K562 (cell line): ENCODE data around the gene GRIK2. TPM values are rescaled to one million over a fixed set of nuclear protein-coding genes. Genes with fewer than 3 reads are reported as not detected.

Experiments used
- ATAC-seq: fragments of 200-7000 bp; cut with Tn5 transposase; 3 replicates; pipeline ENCODE4 v1.9.1; 2020; ENCODE audit warnings: moderate library complexity
- BruUV-seq: library from RNA; stranded (reverse); fragments of 400-500 nt; replicated peaks from 2 replicates; lab custom pipeline; 2021; lab: Mats Ljungman, UMichigan
- CTCF ChIA-PET: fragments of 300-600 bp; formaldehyde crosslinking; extraction: SDS; loops from one replicate; lab custom pipeline; 2021; ENCODE audit warnings: low intra/inter-chr PET ratio; lab: Yijun Ruan, JAX
- POLR2A ChIA-PET: fragments of 300-600, 350-650 bp; sonication (Branson Sonifier 250); formaldehyde crosslinking; extraction: SDS; loops from one replicate; lab custom pipeline; 2021; ENCODE audit warnings: antibody characterized with exemption, inconsistent platforms; lab: Yijun Ruan, JAX
- DNase-seq, 4 experiments: peaks; one replicate each; pipeline versions ENCODE4 v3.0.0 to v3.0.0-alpha.2; 2011 to 2018; ENCODE audit warnings: low spot score in 3 of 4, mixed read lengths in 3 of 4; ENCODE audit errors: extremely low read depth in 1 of 4
- FAIRE-seq: peaks from 2 replicates; lab custom pipeline; 2011; peaks lifted over from hg19 to GRCh38; lab: Jason Lieb, UNC
- H2AFZ ChIP-seq: 2 replicates; pipeline ENCODE4 v1.6.0; 2011; ENCODE audit warnings: low read depth, low read length, control low read depth, inconsistent platforms
- H3K27ac ChIP-seq: fragments of 200-600 bp; 3 replicates; pipeline ENCODE4 v1.8.0; 2011; ENCODE audit warnings: low read depth, mild to moderate bottlenecking, control low read depth, inconsistent platforms, low read length, moderate library complexity, mixed read lengths; ENCODE audit errors: extremely low read depth
- H3K27me3 ChIP-seq, 2 experiments: fragments of 300-600 bp in 1 of 2; 2 replicates in 1 of 2; 3 replicates in 1 of 2; pipeline versions ENCODE4 v1.6.0 to v1.8.0; 2011; ENCODE audit warnings: inconsistent platforms in 2 of 2, low read length in 2 of 2, mild to moderate bottlenecking in 1 of 2, mixed read lengths in 1 of 2, moderate library complexity in 1 of 2; ENCODE audit not compliant: control insufficient read depth in 2 of 2, insufficient read depth in 2 of 2
- H3K36me3 ChIP-seq: fragments of 300-600 bp; 3 replicates; pipeline ENCODE4 v1.8.0; 2011; ENCODE audit warnings: mild to moderate bottlenecking, low read length, inconsistent platforms; ENCODE audit not compliant: control insufficient read depth, insufficient read depth
- H3K4me1 ChIP-seq, 2 experiments: fragments of 200-600 bp in 1 of 2; replicated peaks in 1 of 2; 2 replicates in 1 of 2; 3 replicates in 1 of 2; pipeline versions ENCODE4 v1.5.1 to v1.8.0; 2011; ENCODE audit warnings: inconsistent platforms in 2 of 2, low read length in 2 of 2, mild to moderate bottlenecking in 1 of 2, mixed read lengths in 1 of 2, moderate library complexity in 1 of 2; ENCODE audit not compliant: control insufficient read depth in 2 of 2, insufficient read depth in 2 of 2
- H3K4me2 ChIP-seq: 2 replicates; pipeline ENCODE4 v1.6.1; 2011; ENCODE audit warnings: low read length, control low read depth, inconsistent platforms, mixed read lengths; ENCODE audit not compliant: insufficient read depth
- H3K4me3 ChIP-seq: fragments of 200-600 bp; sonication (generic), shearing (Covaris generic); 2 replicates; pipeline ENCODE4 v1.5.1; 2016; ENCODE audit warnings: control low read depth, inconsistent platforms
- H3K79me2 ChIP-seq: fragments of 200-600 bp; 3 replicates; pipeline ENCODE4 v1.8.0; 2011; ENCODE audit warnings: low read length, inconsistent platforms; ENCODE audit not compliant: control insufficient read depth, insufficient read depth
- H3K9ac ChIP-seq, 2 experiments: 2 replicates each; pipeline versions ENCODE4 v1.6.0 to v1.6.1; 2011; ENCODE audit warnings: low read depth in 2 of 2, low read length in 2 of 2, control low read depth in 1 of 2, inconsistent platforms in 1 of 2, mild to moderate bottlenecking in 1 of 2, mixed read lengths in 1 of 2; ENCODE audit not compliant: insufficient read depth in 1 of 2
- H3K9me1 ChIP-seq: one replicate; pipeline ENCODE4 v1.6.0; 2011; ENCODE audit warnings: inconsistent platforms, mild to moderate bottlenecking, low read length, moderate library complexity; ENCODE audit not compliant: control insufficient read depth, insufficient read depth
- H3K9me3 ChIP-seq: replicated peaks from 2 replicates; pipeline ENCODE4 v1.5.1; 2011; ENCODE audit warnings: low read depth, low read length, inconsistent platforms; ENCODE audit not compliant: control insufficient read depth, insufficient read depth
- H4K20me1 ChIP-seq: replicated peaks from 2 replicates; pipeline ENCODE4 v1.6.1; 2011; ENCODE audit warnings: low read length, inconsistent platforms, mixed read lengths; ENCODE audit not compliant: control insufficient read depth, insufficient read depth
- ASH1L ChIP-seq: fragments of 450-650 bp; IDR thresholded peaks from 2 replicates; pipeline ENCODE4 v1.6.1; 2018; ENCODE audit warnings: borderline replicate concordance, mild to moderate bottlenecking, low read depth; ENCODE audit not compliant: partially characterized antibody
- ATF4 ChIP-seq: fragments of 450-650 bp; formaldehyde crosslinking; IDR thresholded peaks from 2 replicates; pipeline ENCODE4 v1.4.0; 2022; ENCODE audit warnings: mild to moderate bottlenecking, moderate library complexity
- ESRRB ChIP-seq: fragments of 250-450 bp; sonication (Bioruptor Pico); IDR thresholded peaks from 2 replicates; pipeline ENCODE4 v1.5.0; 2020; ENCODE audit warnings: mild to moderate bottlenecking, moderate library complexity, borderline replicate concordance
- FOS ChIP-seq: IDR thresholded peaks from 3 replicates; pipeline ENCODE4 v1.6.1; 2011; ENCODE audit not compliant: insufficient read length; ENCODE audit errors: extremely low read depth
- ILK ChIP-seq: fragments of 450-650 bp; IDR thresholded peaks from 2 replicates; pipeline ENCODE4 v1.6.1; 2016; ENCODE audit warnings: missing genetic modification characterization, low read depth, mild to moderate bottlenecking, missing compliant biosample characterization, moderate library complexity, borderline replicate concordance
- JUNB ChIP-seq: fragments of 450-650 bp; formaldehyde crosslinking; conservative IDR thresholded peaks from 2 replicates; pipeline ENCODE4 v1.4.0; 2020; ENCODE audit warnings: mild to moderate bottlenecking
- MGA ChIP-seq: fragments of 450-650 bp; IDR thresholded peaks from 2 replicates; pipeline ENCODE4 v1.6.1; 2016; ENCODE audit warnings: mild to moderate bottlenecking, moderate library complexity
- PHB ChIP-seq: fragments of 250-450 bp; sonication (Bioruptor Pico); IDR thresholded peaks from 2 replicates; pipeline ENCODE4 v1.5.0; 2021
- TCF15 ChIP-seq: fragments of 250-450 bp; sonication (Bioruptor Pico); IDR thresholded peaks from 2 replicates; pipeline ENCODE4 v1.8.0; 2022; ENCODE audit warnings: moderate library complexity, mild to moderate bottlenecking, inconsistent platforms
- ZNF134 ChIP-seq: fragments of 250-450 bp; sonication (Bioruptor Pico); conservative IDR thresholded peaks from 2 replicates; pipeline ENCODE4 v1.4.0; 2020
- ZNF354B ChIP-seq: fragments of 250-450 bp; sonication (Bioruptor Pico); IDR thresholded peaks from 2 replicates; pipeline ENCODE4 v1.4.0; 2020
- in situ Hi-C: fragments of 300-500 bp; cut with MboI; formaldehyde crosslinking; loops from 4 replicates; pipeline ENCODE4 v1.15.0; 2018; ENCODE audit warnings: inconsistent platforms, mixed read lengths
- intact Hi-C: fragments of 100-400 bp; cut with micrococcal nuclease; formaldehyde crosslinking; loops from 2 replicates; pipeline ENCODE4 v1.14.2; 2022
- polyA plus RNA-seq, 8 experiments: library from polyadenylated mRNA; depleted of rRNA in 4 of 8; stranded (reverse) in 5 of 8; unstranded in 3 of 8; fragments of >200 nt; fragmentation: Nextera tagmentation in 2 of 8; fragmentation: Illumina TruSeq in 1 of 8; extraction: Ambion mirVana in 2 of 8; extraction: Trizol in 1 of 8; gene quantifications; 2 replicates each; pipeline versions ENCODE4 v1.2.1 to v1.2.3, GENCODE V29; 2011 to 2014; ENCODE audit warnings: inconsistent platforms in 1 of 8, missing spikeins in 1 of 8
- total RNA-seq, 7 experiments: library from RNA; depleted of rRNA in 6 of 7; stranded (reverse); fragments of >200 nt in 6 of 7; fragmentation: Illumina TruSeq in 2 of 7; extraction: Trizol in 2 of 7; gene quantifications; 2 replicates each; pipeline versions ENCODE4 v1.2.1 to v1.2.3, GENCODE V29; 2011 to 2021; ENCODE audit warnings: low replicate concordance in 1 of 7

Gene GRIK2
- total and polyA plus RNA-seq, 9 of the 15 experiments (the other 6 are each of a cell fraction or from before 2014, with no cell fraction given) = not detected

GRCh38 chr6:101509536-101509935 is 116.0 kb downstream of the GRIK2 start:
- DNase-seq (no peak), FAIRE-seq (no peak), ATAC-seq (no peak)
- H3K9me3 ChIP-seq = no peaks in the 10 kb centered on the region
- H3K9ac ChIP-seq = no peak overlapping the region
- H4K20me1 ChIP-seq = no peaks in the 10 kb centered on the region
- no peaks in the 10 kb centered on the region for H3K9me1 ChIP-seq
- no peaks in the 10 kb centered on the region for H3K27me3 ChIP-seq
- H3K27ac ChIP-seq = no peak overlapping the region
- no TSS peak for BruUV-seq
- no peak overlapping the region for H2AFZ ChIP-seq
- no peaks in the 10 kb centered on the region for H3K4me1 ChIP-seq
- in situ Hi-C loops (loop anchor here (5.0 kb wide), 1 partner anchor 38 kb away; no protein-coding TSS in a partner anchor), intact Hi-C loops (no loop called here)
- ChIA-PET CTCF (no interaction called here), POLR2A (no interaction called here)
- H3K36me3 ChIP-seq = no peaks in the 10 kb centered on the region
- no peak overlapping the region for H3K4me3 ChIP-seq
- H3K79me2 ChIP-seq = no peaks in the 10 kb centered on the region
- H3K4me2 ChIP-seq = no peak overlapping the region
- TF ChIP-seq ASH1L (no peak), ILK (tag) (no peak), ZNF354B (no peak), ESRRB (CRISPR knock-in tag) (no peak), FOS (no peak), JUNB (CRISPR knock-in tag) (no peak), ATF4 (CRISPR knock-in tag) (no peak), TCF15 (CRISPR knock-in tag) (no peak), ZNF134 (CRISPR knock-in tag) (no peak), MGA (no peak), PHB (no peak)
